MM.1S (cell line): ENCODE data around the gene HNRNPR.

Experiments used
- CTCF ChIP-seq: fragments of 300-600 bp; sonication (generic); IDR thresholded peaks from 2 replicates; pipeline ENCODE4 v1.5.1; 2016; ENCODE audit warnings: antibody characterized with exemption, low read length, mixed read lengths
- EZH2 ChIP-seq: fragments of 300-600 bp; sonication (generic); optimal IDR thresholded peaks from 2 replicates; pipeline ENCODE3; 2017; ENCODE audit warnings: low read depth, mild to moderate bottlenecking, antibody characterized with exemption, low read length, mixed read lengths

DNA sequence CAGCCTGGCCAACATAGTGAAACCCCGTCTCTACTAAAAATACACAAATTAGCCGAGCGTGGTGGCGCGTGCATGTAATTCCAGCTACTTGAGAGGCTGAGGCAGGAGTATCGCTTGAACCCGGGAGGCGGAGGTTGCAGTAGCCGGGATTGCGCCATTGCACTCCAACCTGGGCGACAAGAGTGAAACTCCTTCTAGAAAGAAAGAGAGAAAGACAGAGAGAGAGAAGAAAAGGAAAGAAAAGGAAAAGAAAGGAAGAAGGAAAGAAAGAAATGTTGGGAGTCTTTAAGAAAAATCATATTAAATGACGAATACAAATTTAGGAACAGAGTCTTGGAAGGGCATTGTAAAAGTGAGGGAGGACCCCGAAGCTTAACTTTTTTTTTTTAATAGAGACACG lies 1.8 kb upstream of the HNRNPR start:
- TF ChIP-seq CTCF (no peak), EZH2 (no peak)
